ENCODE measurements around the gene GPR78. TPM values are rescaled to one million over a fixed set of nuclear protein-coding genes. Genes with fewer than 3 reads are reported as not detected.

GPR78 gene
- total RNA-seq, 1 donor from 2014 or later = 0.16 TPM

DNA sequence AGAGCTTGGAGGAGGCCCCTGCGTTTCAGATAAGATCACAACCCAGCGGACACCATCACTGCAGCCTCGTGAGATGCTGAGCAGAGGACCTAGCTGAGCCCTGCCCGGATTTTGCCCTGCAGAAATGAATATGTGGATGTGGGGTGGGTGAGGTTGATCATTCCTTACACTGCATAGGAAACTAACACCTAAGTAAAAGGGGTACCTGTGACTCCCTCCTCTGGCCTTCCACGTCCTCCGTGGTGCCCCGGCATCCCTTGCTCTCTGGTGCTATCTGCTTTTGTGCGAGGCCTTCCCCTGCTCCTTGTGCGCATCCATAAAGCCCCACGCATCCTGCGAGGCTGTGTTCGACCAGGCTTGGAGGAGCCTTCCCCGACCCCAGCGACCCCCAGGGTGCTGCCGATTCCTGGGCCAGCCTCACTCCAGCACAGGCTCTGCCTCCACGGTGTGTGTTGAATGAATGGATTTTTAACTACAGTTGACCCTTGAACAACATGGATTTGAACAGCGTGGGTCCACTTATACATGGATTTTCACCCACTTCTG lies 25.6 kb upstream of the GPR78 start:
- H2AFZ ChIP-seq (ENCODE audit: low read depth, low read length) = no peak overlapping the region
- H3K27ac ChIP-seq (ENCODE audit: low read depth, low read length) = no peak overlapping the region
- Mint-ChIP-seq H3K4me3 (ENCODE audit: unreplicated experiment) (no peak overlapping the region), H3K27ac (ENCODE audit: unreplicated experiment) (peak overlapping the region; percentile 53), H3K27me3 (ENCODE audit: low read depth, unreplicated experiment) (peaks cover 34% of the 10 kb centered on the region), H3K36me3 (ENCODE audit: low read depth, unreplicated experiment) (peaks cover 2% of the 10 kb centered on the region), H3K9me3 (ENCODE audit: unreplicated experiment) (no peaks in the 10 kb centered on the region), H3K4me1 (ENCODE audit: low read depth, unreplicated experiment) (peaks cover 5% of the 10 kb centered on the region)
- no peaks in the 10 kb centered on the region for H3K36me3 ChIP-seq (ENCODE audit: insufficient read depth, low read length)
- FAIRE-seq = no peak
- no peaks in the 10 kb centered on the region for H3K79me2 ChIP-seq (ENCODE audit: insufficient read depth, low read length)
- no peaks in the 10 kb centered on the region for H3K27me3 ChIP-seq (ENCODE audit: insufficient read depth, low read length)
- DNase-seq (ENCODE audit: low read depth) = no peak
- H4K20me1 ChIP-seq (ENCODE audit: insufficient read depth, low read length) = no peaks in the 10 kb centered on the region
- peaks cover 3% of the 10 kb centered on the region for H3K4me1 ChIP-seq (ENCODE audit: insufficient read depth, low read length)
- H3K9me3 ChIP-seq (ENCODE audit: insufficient read depth, low read depth, low read length) = no peaks in the 10 kb centered on the region
- no peak overlapping the region for H3K9ac ChIP-seq (ENCODE audit: low read length)
- H3K4me3 ChIP-seq (ENCODE audit: insufficient read depth, low read depth, low read length) = no peak overlapping the region
- H3K4me2 ChIP-seq (ENCODE audit: low read length) = no peak overlapping the region
- TF ChIP-seq, protein P1, sequence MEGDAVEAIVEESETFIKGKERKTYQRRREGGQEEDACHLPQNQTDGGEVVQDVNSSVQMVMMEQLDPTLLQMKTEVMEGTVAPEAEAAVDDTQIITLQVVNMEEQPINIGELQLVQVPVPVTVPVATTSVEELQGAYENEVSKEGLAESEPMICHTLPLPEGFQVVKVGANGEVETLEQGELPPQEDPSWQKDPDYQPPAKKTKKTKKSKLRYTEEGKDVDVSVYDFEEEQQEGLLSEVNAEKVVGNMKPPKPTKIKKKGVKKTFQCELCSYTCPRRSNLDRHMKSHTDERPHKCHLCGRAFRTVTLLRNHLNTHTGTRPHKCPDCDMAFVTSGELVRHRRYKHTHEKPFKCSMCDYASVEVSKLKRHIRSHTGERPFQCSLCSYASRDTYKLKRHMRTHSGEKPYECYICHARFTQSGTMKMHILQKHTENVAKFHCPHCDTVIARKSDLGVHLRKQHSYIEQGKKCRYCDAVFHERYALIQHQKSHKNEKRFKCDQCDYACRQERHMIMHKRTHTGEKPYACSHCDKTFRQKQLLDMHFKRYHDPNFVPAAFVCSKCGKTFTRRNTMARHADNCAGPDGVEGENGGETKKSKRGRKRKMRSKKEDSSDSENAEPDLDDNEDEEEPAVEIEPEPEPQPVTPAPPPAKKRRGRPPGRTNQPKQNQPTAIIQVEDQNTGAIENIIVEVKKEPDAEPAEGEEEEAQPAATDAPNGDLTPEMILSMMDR (IDR thresholded peaks at IDR 0.05; ENCODE audit: insufficient read depth, low read depth, low read length) = no peak
- no peak for TF ChIP-seq EZH2 (IDR thresholded peaks at IDR 0.05; ENCODE audit: insufficient read depth, low read length)

- H2AFZ ChIP-seq (ENCODE audit: low read depth, low read length) = no peak overlapping the region
- H3K27ac Mint-ChIP-seq (ENCODE audit: unreplicated experiment) = no peak overlapping the region
- DNase-seq (ENCODE audit: low read depth) (no peak), FAIRE-seq (no peak)
- no peak overlapping the region for H3K4me3 ChIP-seq (ENCODE audit: insufficient read depth, low read depth, low read length)
- H3K27ac ChIP-seq (ENCODE audit: low read depth, low read length) = no peak overlapping the region
- peaks cover 5% of the 10 kb centered on the region for H3K4me1 ChIP-seq (ENCODE audit: insufficient read depth, low read length)
- H3K4me2 ChIP-seq (ENCODE audit: low read length) = no peak overlapping the region
- H3K4me3 Mint-ChIP-seq (ENCODE audit: unreplicated experiment) = no peak overlapping the region
- H3K9ac ChIP-seq (ENCODE audit: low read length) = no peak overlapping the region
- no peaks in the 10 kb centered on the region for H3K27me3 ChIP-seq (ENCODE audit: insufficient read depth, low read length)
- H3K36me3 ChIP-seq (ENCODE audit: insufficient read depth, low read length) = no peaks in the 10 kb centered on the region
- H3K27me3 Mint-ChIP-seq (ENCODE audit: low read depth, unreplicated experiment) = peaks cover 24% of the 10 kb centered on the region
- peaks cover 5% of the 10 kb centered on the region for H3K4me1 Mint-ChIP-seq (ENCODE audit: low read depth, unreplicated experiment)
- H3K79me2 ChIP-seq (ENCODE audit: insufficient read depth, low read length) = no peaks in the 10 kb centered on the region
- H3K9me3 Mint-ChIP-seq (ENCODE audit: unreplicated experiment) = no peaks in the 10 kb centered on the region
- H4K20me1 ChIP-seq (ENCODE audit: insufficient read depth, low read length) = no peaks in the 10 kb centered on the region
- H3K36me3 Mint-ChIP-seq (ENCODE audit: low read depth, unreplicated experiment) = peaks cover 2% of the 10 kb centered on the region
- TF ChIP-seq, protein P1 (IDR thresholded peaks at IDR 0.05; ENCODE audit: insufficient read depth, low read depth, low read length) = no peak
- TF ChIP-seq EZH2 (IDR thresholded peaks at IDR 0.05; ENCODE audit: insufficient read depth, low read length) = no peak
- no peaks in the 10 kb centered on the region for H3K9me3 ChIP-seq (ENCODE audit: insufficient read depth, low read depth, low read length)
Observed at GRCh38 chr4:8555716-8556115, 24.5 kb upstream of the GPR78 start.

DNA sequence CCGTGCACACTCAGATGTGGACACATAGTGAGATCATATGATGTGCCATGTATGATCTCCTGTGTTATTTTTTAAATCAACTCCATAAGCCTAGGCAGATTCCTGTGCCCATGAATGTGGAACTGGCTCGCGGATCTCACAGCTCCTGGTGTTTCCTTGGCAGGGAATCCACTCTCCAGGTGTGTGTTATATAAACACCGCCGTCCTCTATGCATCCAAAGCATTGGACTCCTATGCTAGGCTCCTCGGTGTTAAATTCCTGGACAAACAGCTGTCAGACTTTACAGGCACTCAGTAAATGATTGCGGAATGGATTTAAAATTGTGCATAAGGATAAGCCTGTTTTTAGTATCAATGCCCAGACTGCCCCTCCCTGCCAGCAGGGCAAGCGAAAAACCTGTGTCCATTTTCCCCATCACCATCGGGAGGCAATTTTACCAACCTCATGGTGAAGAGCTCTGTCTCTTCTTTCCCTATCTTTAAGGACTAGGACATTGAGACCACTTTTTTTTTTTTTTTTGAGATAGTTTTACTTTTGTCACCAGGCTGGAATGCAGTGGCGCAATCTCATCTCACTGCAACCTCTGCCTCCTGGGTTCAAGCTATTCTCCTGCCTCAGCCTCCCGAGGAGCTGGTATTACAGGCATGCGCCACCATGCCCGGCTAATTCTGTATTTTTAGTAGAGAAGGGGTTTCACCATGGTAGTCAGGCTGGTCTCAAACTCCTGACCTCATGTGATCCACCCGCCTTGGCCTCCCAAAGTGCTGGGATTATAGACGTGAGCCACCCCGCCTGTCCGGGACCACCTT lies 23.6 kb upstream of the GPR78 start:
- Histone ChIP-seq H3K4me1 (ENCODE audit: insufficient read depth, low read length) (peaks cover 8% of the 10 kb centered on the region), H3K36me3 (ENCODE audit: insufficient read depth, low read length) (no peaks in the 10 kb centered on the region), H3K4me3 (ENCODE audit: insufficient read depth, low read depth, low read length) (no peak overlapping the region), H3K27me3 (ENCODE audit: insufficient read depth, low read length) (no peaks in the 10 kb centered on the region), H3K4me2 (ENCODE audit: low read length) (no peak overlapping the region), H3K9ac (ENCODE audit: low read length) (no peak overlapping the region), H3K27ac (ENCODE audit: low read depth, low read length) (no peak overlapping the region), H2AFZ (ENCODE audit: low read depth, low read length) (no peak overlapping the region), H3K9me3 (ENCODE audit: insufficient read depth, low read depth, low read length) (no peaks in the 10 kb centered on the region), H4K20me1 (ENCODE audit: insufficient read depth, low read length) (no peaks in the 10 kb centered on the region), H3K79me2 (ENCODE audit: insufficient read depth, low read length) (no peaks in the 10 kb centered on the region)
- no peak for FAIRE-seq
- Mint-ChIP-seq H3K9me3 (ENCODE audit: unreplicated experiment) (no peaks in the 10 kb centered on the region), H3K4me3 (ENCODE audit: unreplicated experiment) (no peak overlapping the region), H3K27me3 (ENCODE audit: low read depth, unreplicated experiment) (peaks cover 19% of the 10 kb centered on the region), H3K4me1 (ENCODE audit: low read depth, unreplicated experiment) (peaks cover 5% of the 10 kb centered on the region), H3K27ac (ENCODE audit: unreplicated experiment) (no peak overlapping the region), H3K36me3 (ENCODE audit: low read depth, unreplicated experiment) (peaks cover under 1% of the 10 kb centered on the region)
- no peak for DNase-seq (ENCODE audit: low read depth)
- TF ChIP-seq, protein P1 (IDR thresholded peaks at IDR 0.05; ENCODE audit: insufficient read depth, low read depth, low read length) = no peak
- TF ChIP-seq EZH2 (IDR thresholded peaks at IDR 0.05; ENCODE audit: insufficient read depth, low read length) = no peak
